ENCODE results near the gene TXNRD3. TPM values are rescaled to one million over a fixed set of nuclear protein-coding genes. Genes with fewer than 3 reads are reported as not detected.
A peak's percentile ranks its signal among the peaks of the same experiment; 100 is the strongest.

TXNRD3 gene
- total and polyA plus RNA-seq, 2 donors from 2014 or later, result 10.8 to 12.1 TPM

DNA sequence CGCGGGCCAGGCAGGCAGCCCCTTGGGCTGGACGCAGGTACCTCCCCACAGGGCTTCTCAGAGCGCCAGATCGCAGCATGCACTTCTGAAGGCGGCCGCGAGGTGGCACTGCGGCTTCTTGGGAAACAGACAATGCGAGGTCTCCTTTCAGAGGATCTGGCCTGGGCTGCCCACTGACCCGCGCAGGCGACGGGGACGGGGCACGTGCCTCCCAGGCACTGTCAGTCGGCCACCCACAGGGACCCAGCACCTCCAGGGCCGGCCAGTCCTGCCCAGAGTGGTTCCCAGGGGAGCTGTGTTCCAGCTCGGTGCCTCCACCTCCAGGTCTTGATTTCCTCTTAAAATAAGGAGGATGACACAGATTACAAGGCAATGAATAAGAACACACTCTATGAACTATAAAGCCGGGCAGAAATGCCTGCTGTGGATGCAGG lies 24.4 kb upstream of the TXNRD3 start:
- FAIRE-seq, result no peak
- Histone ChIP-seq H3K4me3 (ENCODE audit: low read length in 3 of 3) (peak overlapping the region in 1 of 3 donors; percentile 17), H3K4me1 (ENCODE audit: control insufficient read depth in 2 of 3, insufficient read depth in 2 of 3, low read depth in 1 of 3, low read length in 3 of 3) (peaks cover 0 to 8% (median 3%) of the 10 kb centered on the region in 3 donors), H3K9ac (ENCODE audit: low read length in 3 of 3) (peak overlapping the region in 1 of 3 donors; percentile 5), H3K36me3 (ENCODE audit: control insufficient read depth in 2 of 3, insufficient read depth in 3 of 3, low read length in 3 of 3) (no peaks in the 10 kb centered on the region), H3K27me3 (ENCODE audit: control insufficient read depth, insufficient read depth, low read length) (no peaks in the 10 kb centered on the region), H3K27ac (ENCODE audit: low read depth in 2 of 2, low read length in 2 of 2) (no peak overlapping the region), H3K9me3 (ENCODE audit: control insufficient read depth in 2 of 3, insufficient read depth in 1 of 3, low read length in 3 of 3) (no peaks in the 10 kb centered on the region)
- intact Hi-C loops (cut with DNase I), result no loop called here
- TF ChIP-seq, protein P1, sequence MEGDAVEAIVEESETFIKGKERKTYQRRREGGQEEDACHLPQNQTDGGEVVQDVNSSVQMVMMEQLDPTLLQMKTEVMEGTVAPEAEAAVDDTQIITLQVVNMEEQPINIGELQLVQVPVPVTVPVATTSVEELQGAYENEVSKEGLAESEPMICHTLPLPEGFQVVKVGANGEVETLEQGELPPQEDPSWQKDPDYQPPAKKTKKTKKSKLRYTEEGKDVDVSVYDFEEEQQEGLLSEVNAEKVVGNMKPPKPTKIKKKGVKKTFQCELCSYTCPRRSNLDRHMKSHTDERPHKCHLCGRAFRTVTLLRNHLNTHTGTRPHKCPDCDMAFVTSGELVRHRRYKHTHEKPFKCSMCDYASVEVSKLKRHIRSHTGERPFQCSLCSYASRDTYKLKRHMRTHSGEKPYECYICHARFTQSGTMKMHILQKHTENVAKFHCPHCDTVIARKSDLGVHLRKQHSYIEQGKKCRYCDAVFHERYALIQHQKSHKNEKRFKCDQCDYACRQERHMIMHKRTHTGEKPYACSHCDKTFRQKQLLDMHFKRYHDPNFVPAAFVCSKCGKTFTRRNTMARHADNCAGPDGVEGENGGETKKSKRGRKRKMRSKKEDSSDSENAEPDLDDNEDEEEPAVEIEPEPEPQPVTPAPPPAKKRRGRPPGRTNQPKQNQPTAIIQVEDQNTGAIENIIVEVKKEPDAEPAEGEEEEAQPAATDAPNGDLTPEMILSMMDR (IDR thresholded peaks at IDR 0.05; ENCODE audit: borderline replicate concordance, extremely low read depth, insufficient read depth), result peak; percentile 97
- DNase-seq, result peak; percentile 86 to 93 (median 91)

DNA sequence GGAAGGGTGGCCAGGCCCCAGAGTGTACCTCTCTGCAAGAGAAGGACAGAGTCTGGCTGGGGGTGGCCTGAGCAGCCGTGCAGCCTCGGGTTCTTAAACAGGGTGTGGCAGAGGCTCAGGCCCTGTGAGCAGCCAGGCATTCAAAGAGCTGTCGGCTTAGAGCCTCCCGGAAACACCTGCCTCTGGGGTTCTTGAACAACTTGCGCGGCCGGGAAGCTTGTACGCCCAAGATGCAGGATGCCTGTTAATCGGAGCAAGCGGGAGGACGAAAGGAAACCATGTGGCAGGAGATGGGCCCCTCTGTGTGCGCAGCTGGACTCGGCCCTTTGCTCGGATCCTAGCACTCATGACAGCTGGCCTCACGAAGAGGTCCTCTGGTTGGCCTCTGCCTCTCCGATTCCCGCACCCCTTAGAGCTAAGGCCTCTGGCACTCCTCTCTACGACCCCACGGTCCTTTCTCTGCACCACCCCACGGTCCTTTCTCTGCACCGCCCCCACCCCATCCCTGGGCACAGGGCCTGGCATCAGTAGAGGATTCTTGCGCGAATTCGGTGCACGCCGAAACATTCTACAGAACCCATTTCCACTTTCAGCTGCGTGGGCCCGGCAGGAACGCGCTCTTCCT lies 23.9 kb upstream of the TXNRD3 start:
- TF ChIP-seq, protein P1 (IDR thresholded peaks at IDR 0.05; ENCODE audit: borderline replicate concordance, extremely low read depth, insufficient read depth), result no peak
- H3K4me1 ChIP-seq (ENCODE audit: control insufficient read depth in 2 of 3, insufficient read depth in 2 of 3, low read depth in 1 of 3, low read length in 3 of 3), result peaks cover 0 to 8% (median 0%) of the 10 kb centered on the region in 3 donors
- DNase-seq, result no peak
- H3K27ac ChIP-seq (ENCODE audit: low read depth in 2 of 2, low read length in 2 of 2), result no peak overlapping the region
- H3K36me3 ChIP-seq (ENCODE audit: control insufficient read depth in 2 of 3, insufficient read depth in 3 of 3, low read length in 3 of 3), result no peaks in the 10 kb centered on the region
- intact Hi-C loops (cut with DNase I), result no loop called here
- FAIRE-seq, result no peak
- H3K27me3 ChIP-seq (ENCODE audit: control insufficient read depth, insufficient read depth, low read length), result no peaks in the 10 kb centered on the region
- no peaks in the 10 kb centered on the region for H3K9me3 ChIP-seq (ENCODE audit: control insufficient read depth in 2 of 3, insufficient read depth in 1 of 3, low read length in 3 of 3)
- no peak overlapping the region for H3K9ac ChIP-seq (ENCODE audit: low read length in 3 of 3)
- H3K4me3 ChIP-seq (ENCODE audit: low read length in 3 of 3), result peak overlapping the region in 1 of 3 donors; percentile 17

DNA sequence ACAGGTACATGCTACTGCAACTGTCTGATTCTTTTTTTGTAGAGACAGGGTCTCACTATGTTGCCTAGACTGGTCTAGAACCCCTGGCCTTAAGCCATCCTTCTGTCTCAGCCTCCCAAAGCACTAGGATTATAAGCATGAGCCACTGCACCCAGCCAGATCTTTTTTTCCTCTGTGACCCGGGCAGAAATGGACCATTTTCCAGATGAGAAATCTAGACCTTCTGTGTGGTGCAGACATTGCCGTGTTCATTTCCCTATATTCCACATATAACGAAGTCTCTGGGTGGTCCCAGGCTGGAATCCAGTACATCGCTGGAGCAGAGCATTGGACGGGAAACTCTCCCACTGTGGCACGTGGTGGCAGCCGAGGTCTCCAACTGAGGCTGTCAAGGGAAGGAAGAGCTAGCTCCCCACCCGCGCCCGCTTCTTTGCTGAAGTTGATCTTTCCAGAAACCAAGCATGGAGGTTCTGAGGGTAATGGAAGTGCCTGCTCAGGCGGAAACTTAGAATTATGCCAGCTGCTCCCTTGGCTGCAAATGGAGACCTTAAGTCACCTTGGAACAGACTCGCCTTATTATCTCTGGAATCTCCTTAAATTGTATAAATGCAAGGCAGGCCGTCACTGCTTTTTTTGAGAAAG lies 23.1 kb upstream of the TXNRD3 start:
- Histone ChIP-seq H3K9me3 (ENCODE audit: control insufficient read depth in 2 of 3, insufficient read depth in 1 of 3, low read length in 3 of 3) (peaks cover 0 to 2% (median 0%) of the 10 kb centered on the region in 3 donors), H3K27ac (ENCODE audit: low read depth in 2 of 2, low read length in 2 of 2) (no peak overlapping the region), H3K9ac (ENCODE audit: low read length in 3 of 3) (no peak overlapping the region), H3K36me3 (ENCODE audit: control insufficient read depth in 2 of 3, insufficient read depth in 3 of 3, low read length in 3 of 3) (no peaks in the 10 kb centered on the region), H3K4me3 (ENCODE audit: low read length in 3 of 3) (no peak overlapping the region), H3K4me1 (ENCODE audit: control insufficient read depth in 2 of 3, insufficient read depth in 2 of 3, low read depth in 1 of 3, low read length in 3 of 3) (peaks cover 0 to 6% (median 0%) of the 10 kb centered on the region in 3 donors), H3K27me3 (ENCODE audit: control insufficient read depth, insufficient read depth, low read length) (no peaks in the 10 kb centered on the region)
- intact Hi-C loops (cut with DNase I), result no loop called here
- no peak for FAIRE-seq
- DNase-seq, result no peak
- TF ChIP-seq, protein P1 (IDR thresholded peaks at IDR 0.05; ENCODE audit: borderline replicate concordance, extremely low read depth, insufficient read depth), result no peak
